HG02885 (cell line): ENCODE data around the gene PPP1R9A.

Experiments used
- ATAC-seq: cut with Tn5 transposase; IDR thresholded peaks from one replicate; pipeline ENCODE4 v1.9.1; 2021; ENCODE audit warnings: mild to moderate bottlenecking; ENCODE audit not compliant: unreplicated experiment, poor library complexity

The PPP1R9A gene

DNA sequence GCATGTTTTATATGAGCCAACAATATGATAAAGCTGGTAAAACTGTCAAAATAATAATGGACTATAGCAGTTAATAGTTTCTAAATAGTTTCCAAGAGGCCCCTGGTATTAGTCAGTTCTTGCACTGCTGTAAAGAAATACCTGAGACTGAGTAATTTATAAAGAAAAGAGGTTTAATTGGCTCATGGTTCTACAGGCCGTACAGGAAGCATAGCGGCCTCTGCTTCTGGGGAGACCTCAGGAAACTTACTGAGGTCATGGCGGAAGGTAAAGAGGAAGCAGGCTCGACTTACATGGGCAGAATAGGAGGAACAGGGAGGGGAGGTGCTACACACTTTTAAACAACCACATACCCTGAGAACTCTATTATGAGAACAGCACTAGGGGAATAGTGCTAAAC, 104.6 kb downstream of the PPP1R9A start:
- ATAC-seq = no peak

DNA sequence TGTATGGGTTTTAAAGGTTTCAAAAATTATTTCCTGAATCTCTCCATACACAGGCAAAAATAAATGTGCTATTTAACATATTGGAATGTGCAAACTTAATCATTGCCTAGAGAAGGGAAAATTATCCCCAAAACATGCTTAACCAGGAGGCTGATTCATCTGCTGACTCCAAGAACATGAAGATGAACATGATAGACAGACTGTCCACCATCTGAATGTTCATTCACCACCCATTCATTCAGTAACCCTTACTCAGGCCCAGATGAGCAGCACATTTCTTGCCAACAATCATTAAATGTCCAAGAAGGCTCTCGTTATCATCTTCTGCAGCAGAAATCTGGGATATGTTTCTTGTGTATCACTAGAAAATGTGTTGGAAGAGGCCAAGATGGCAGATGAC, 110.6 kb downstream of the PPP1R9A start:
- ATAC-seq = no peak

DNA sequence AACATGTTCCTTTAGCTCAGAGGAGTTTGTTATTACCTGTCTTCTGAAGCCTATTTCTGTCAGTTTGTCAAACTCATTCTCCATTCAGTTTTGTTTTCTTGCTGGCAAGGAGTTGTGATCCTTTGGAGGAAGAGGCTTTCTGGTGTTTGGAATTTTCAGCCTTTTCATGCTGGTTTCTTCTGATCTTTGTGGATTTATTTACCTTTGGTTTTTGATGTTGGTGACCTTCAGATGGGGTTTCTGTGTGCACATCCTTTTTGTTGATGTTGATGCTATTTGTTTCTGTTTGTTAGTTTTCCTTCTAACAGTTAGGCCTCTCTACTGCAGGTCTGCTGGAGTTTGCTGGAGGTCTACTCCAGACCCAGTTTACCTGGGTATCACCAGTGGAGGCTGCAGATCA, 118.6 kb downstream of the PPP1R9A start:
- ATAC-seq = no peak

DNA sequence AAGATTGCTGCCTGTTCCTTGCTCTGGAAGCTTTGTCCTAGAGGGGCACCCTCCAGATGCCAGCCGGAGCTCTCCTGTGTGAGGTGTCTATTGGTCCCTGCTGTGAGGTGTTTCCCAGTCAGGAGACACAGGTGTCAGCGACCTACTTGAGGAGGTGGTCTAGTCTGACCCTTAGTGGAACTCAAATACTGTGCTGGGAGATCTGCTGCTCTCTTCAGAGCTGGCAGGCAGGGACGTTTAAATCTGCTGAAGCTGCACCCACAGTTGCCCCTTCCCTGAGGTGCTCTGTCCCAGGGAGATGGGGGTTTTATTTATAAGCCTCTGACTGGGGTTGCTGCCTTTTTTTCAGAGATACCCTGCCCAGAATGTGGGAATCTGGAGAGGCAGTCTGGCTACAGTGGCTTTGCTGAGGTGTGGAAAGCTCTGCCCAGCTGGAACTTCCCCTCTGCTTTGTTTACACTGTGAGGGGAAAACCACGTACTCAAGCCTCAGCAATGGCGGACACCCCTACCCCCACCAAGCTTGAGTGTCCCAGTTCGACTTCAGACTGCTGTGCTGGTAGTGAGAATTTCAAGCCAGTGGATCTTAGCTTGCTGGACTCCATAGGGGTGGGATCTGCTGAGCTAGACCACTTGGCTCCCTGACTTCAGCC, 119.2 kb downstream of the PPP1R9A start:
- ATAC-seq = no peak

DNA sequence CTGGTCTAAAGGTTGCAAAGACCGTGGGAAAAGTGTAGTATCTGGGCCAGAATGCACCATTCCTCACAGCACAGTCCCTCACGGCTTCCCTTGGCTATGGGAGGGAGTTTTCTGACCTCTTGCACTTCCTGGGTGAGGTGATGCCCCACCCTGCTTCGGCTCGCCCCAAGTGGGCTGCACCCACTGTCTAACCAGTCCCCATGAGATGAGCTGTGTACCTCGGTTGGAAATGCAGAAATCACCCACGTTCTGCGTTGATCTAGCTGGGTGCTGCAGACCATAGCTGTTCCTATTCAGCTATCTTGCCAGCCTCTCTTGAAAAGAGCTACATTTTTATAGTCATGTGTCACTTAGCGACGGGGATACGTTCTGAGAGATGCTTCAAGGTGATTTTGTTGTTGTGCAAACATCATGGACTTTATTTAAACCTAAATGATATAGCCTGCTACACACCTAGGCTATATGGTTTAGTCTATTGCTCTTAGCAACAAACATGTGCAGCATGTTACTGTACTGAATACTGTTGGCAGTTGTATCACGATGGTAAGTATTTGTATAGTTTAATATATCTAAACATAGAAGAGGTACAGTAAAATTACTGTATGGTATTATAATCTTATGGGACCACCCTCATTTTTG, 120.0 kb downstream of the PPP1R9A start:
- ATAC-seq = no peak

DNA sequence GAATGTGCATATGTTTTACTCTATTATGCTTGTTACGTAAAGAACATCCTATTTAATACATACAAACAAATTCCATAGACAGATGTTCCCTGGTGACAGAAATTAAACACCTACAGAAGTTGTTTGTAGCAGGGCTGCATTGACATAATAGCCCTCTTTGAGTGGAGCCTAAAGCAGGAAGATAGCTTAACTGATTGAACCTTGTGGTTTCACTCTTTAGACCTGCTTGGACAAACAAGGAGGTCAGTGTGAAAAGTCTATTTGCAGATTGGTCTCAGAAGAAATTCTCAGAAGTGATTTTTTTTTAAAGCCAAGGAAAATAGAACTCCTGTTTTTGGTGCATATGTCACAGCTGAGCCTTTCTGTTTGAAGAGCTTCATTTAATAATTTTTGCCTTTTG, 121.3 kb downstream of the PPP1R9A start:
- no peak for ATAC-seq

DNA sequence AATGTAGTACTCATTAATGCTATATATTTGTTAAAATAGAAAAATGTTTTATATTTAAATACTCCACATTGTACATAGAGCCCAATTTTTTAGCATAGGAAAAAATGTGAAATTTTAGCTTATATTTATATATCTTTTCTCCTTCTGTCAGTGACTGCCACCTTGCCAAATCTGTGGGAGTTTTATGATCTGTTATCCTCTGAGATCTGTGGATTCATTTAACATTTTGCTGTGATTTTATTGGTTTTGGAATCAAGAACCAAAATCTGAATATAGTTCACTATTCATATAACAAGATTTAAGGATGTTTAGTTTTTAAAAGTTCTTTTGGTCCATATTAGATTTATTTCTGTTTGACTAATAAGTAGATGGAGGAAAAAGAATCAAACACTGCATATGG, 127.9 kb downstream of the PPP1R9A start:
- ATAC-seq = no peak

DNA sequence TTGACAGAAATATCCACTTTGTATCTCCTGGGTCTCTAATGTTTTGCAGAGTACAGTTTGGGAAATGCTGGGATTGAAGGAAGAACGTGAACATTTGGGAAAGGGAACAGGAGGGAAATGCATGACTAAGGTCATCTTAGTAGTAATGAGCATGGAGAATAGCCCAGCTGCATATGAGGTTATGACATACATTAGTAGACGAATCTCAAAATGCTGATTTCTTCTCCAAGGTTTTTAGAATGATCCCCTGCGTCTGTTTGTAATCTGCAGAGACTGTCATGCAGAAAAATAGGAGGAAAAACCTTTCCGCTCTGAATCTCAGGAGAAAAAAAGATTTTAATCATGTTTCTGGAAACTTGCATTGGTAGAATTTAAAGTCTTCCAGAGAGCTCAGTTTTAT, 133.6 kb downstream of the PPP1R9A start:
- no peak for ATAC-seq

DNA sequence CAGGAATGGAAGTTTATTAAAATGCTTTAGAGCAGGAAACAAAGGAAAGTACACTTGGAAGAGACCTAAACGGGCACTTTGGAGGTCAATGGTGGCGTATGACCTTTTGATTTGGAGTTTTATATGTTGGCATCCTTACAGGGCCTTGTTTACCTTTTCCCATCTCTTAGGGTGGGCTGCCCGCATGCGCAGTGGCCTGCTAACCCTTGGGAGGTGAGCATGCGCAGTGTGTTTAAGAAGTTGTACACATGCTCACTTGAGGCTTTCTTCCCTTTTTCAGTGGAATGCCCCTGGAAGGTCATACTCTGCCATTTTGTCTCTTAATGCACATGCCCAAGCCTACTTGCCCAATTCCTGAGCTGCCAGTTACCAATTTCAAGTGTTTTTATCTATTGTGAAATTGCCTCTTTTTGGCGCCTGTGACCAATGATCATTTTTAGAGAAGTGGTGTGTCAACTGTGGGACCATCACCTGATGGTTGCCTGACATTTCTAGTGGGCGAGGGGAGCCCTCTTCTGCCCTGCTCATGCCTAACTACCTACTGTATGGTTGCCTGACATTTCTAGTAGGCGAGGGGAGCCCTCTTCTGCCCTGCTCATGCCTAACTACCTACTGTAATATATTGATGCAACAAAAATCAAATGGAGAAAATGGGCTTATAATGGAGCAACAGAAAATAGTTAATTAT, 138.0 kb downstream of the PPP1R9A start:
- no peak for ATAC-seq

DNA sequence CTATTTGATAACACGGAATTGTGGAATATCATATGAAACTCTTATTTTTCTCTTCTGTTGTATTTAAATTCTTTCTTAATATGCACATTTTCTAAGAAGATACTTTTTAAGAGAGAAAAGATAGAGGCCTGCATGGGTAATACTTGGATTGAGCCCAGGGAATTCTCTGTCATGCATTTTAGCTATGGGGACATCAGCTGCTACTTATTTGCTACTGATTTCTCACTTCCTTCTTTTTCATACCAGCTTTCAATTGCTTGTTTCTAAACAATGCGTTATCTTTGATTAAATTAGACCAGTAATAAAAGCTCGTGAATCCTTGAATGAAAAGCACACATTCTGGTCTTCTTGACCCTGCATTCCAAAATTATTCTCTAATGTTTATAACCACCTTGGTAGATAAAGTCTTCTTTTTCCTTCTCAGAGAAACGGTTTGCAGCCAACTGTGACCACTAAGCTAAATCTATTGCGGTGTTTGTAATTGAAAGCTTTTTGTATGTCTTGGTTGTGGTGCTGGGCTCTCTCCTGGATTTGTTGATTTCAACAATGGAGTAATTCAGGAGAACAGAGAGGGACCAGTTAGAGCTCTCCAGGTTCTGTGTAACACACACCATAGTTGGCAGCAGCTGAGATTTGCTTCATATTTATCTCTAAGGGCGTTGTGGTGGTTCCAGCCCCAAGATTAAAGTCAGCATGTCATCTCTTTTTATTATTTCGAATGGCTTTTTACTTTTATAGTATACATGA, 139.3 kb downstream of the PPP1R9A start:
- peak; percentile 49 for ATAC-seq

DNA sequence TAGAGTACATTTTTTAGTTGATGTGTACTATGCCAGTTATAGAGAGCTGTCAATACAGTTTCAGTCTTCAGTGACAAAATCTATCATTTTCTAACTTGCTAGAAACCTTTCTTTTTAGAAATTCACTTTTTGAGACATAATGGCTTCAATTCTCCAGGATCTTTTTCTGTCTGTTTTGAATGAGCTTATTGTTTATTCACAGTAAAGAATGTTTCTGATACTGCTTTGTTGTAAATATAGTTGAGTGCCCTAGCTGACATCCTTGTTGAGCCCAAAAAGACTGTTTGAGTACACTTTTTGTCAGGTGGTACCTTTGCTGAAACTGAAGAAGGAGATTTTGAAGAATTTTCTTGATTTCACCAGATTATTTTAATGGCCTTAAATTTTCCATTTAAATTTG, 139.9 kb downstream of the PPP1R9A start:
- ATAC-seq = no peak

DNA sequence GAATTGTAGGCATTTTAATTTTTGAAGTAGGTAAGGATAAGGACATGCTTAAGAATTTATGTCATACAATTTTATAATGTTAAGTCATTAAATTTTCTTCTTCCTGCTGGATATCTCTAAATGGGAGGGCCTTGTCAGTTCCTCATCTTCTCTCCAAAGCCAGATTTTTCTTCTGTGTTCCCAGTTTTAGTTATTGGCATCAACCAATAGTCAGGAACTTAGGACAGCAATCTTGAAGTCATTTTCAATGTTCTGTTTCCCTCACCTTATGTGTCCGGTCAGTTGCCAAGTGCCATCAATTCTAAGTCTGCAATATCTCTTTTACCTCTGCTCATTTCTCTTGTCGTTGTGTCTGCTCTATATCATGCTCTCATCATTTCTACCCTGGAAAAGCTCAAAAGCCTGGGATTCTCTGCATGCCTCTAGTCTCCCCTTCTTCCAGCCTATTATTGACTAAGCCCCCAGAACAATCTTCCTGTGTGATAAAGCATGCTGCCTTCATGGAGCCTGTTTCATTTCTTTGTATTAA, 145.2 kb downstream of the PPP1R9A start:
- ATAC-seq = no peak

DNA sequence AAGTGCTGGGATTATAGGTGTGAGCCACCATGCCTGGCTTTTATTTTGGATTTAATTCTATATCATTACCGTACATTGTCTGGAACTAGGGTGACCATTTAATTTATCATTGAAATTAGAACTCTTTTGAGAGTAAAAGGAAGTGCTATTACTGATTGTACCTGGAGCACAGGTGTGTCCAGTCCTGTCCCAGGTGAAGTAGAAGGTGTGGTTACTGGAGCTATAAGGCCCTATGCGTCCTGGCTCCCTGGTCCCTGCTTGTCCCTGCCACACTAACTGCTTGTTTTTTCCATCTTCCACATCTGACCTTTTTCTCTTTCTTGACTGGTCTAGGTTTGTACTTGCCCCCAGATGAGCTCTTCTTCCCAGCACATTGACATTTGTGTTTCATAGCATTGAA, 147.0 kb downstream of the PPP1R9A start:
- no peak for ATAC-seq

DNA sequence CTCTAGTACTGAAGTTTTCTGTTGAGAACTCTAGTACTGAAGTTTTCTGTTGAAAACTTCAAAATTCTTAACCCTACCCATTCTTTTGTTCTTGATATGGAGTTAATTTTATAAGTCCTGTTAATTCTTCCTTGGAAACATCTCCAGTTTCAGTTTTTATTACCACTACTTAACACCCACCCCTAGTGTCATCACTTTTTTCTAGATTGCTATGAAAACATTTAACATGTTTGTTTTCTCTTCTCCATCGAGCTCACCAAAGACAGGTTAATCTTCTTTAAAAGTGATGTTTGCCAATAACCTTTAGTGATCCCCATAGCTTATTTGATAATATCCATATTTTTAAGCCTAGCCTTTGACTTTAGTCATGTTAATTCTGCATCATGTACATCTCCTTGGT, 147.9 kb downstream of the PPP1R9A start:
- no peak for ATAC-seq

DNA sequence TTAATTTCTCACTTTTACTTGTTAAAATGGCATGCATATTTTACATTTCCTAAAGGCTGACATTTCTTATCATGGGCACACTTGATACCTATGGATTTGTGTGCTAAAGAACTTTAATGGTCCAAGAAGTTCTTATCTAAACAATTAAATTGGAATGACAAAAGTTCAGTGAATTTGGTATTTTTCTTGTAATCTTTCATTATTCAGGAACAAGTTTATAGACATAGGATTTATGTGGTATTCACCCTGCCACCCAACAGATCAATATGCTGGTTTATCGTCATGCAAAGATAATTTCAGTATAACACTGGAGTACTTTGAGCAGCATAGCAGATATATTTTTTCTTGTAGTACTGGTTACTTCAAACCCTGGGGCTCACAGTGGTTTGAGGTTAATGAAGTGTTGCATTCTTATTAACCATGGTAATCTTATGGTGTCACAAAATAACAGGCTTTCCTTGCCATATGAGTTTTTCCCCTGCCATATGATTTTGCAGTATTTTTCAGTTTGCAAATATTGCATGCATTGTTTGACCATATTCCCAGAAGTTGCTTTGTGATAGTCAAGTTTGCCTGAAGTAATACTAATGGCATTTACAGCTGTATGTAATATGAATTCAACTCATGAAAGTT, 148.8 kb downstream of the PPP1R9A start:
- no peak for ATAC-seq

DNA sequence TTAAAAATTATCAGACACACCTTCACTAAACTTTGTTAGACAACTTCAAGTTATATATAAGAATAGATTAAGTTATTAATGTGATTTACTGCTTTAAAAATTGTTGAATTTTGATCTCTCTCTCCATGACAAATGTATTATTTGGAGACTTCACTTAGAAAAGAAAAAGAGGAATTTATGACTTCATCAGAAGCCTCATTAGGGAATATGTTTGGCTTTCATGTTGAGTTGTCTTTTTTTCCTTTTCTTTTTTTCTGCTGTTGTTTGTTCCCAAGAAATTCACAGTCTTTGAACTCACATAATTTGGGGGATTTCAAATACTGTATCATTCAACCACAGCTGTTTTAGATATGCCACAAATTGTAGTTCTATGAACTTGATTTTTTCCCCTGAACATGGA, 149.5 kb downstream of the PPP1R9A start:
- no peak for ATAC-seq

DNA sequence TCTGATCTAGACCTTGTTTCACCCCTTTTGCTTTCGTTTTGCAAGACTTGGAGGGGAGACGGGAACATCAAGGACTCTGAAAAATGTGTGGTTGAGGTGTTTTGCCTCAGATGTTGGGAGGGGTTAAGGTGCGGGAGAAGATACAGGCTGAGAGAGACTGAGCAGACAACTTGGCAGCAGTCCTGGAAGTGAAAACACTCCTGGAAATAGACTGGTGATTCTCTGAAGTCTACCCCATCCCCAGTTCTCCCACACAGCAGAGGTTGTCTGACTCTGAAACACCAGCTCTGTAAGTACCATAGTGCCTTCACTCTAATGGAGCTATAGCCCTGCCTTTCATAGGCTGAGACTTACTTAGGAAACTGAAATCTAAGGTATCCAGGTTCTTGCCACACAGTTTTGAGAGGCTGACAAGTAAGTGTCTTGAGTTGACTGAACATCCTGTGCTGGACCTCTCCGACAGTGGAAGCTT, 152.5 kb downstream of the PPP1R9A start:
- ATAC-seq = no peak

DNA sequence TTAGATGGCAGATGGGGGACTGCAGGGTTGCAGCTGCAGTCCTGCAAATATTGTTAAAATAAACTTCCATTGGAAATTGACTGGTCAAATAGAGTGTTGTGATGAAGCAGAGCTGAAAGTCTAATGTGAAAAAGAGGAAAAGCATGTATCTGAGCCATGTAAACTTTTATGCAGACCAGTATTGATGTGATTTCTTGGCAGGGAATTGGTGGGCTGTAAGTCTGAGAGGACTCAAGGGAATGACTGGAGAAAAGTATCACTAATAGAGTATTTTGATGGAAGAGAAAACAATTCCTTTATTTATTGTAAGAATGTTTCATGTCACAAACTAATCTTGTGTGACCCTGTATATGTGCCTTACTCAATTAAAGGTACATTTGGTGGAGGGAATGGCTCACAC, 155.5 kb downstream of the PPP1R9A start:
- ATAC-seq = no peak

DNA sequence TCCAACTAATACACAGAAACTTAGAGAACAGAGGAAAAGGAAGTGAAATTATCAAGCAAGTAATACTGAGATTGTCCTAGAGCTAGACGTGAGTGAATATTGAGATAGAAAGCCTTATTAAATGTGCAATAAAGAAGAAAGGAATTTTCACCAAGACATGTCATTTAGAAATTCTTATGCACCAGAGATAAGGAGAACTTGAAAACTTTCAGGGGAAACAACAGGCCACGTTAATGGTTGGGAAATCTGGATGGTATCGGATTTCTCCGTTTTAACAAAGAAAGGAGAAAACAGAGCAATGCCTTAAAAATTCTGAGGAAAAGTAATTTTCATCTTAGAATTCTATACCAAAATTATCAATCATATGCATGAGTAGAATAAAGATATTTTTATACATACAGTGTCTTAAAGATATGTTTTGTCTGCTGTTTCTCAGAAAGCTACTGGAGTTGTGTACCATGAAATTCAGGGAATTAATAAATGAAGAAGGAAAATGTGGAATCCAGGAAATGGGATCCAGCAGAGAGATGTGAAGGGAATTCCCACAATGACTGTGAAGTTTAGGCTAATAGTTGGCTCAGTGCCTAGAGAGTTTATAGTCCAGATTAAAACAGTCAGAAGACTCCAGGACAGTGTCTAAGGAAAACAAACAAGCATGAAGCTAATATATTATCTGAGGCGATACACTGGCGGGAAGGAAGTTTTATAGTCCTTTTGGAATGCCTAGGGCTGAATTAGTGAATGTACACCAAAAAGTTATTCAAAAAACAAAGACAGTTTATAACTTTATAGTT, 159.5 kb downstream of the PPP1R9A start:
- no peak for ATAC-seq
